ENCODE results near the gene LMO3.
"Not testable (repeated sequence)": the region's sequence is repeated elsewhere in the genome, so short reads cannot be mapped to it uniquely, and the experiment has no call there.

LMO3 gene

DNA sequence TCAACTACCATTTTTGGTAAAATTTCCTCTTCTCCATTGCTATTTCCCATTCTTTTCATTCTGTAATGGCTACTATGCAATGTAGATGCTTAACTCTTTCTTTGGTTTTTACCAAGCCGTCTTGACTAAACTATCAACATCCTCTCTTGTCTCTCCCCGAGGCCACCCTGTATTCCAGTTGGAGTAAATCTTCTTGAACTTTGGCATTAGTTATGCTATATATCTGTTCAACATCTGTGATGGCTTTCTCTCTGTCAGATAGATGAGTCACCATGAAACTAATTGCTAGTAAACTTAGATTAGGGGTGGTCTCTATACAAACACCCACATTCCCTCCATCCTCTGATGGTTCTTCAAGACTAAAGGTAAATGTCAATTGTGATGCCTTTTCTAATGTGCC, 63.4 kb downstream of the LMO3 start:
- H4K20me1 ChIP-seq (ENCODE audit: insufficient read depth, low read length, poor library complexity, severe bottlenecking), result no peaks in the 10 kb centered on the region
- H3K27me3 ChIP-seq (ENCODE audit: insufficient read depth, low read length, poor library complexity, severe bottlenecking), result no peaks in the 10 kb centered on the region
- H3K4me3 ChIP-seq (ENCODE audit: low read length, poor library complexity, severe bottlenecking), result no peak overlapping the region
- no peaks in the 10 kb centered on the region for H3K36me3 ChIP-seq (ENCODE audit: insufficient read depth, low read length)
- H3K79me2 ChIP-seq (ENCODE audit: insufficient read depth, low read length), result no peaks in the 10 kb centered on the region
- H2AFZ ChIP-seq (ENCODE audit: low read length), result no peak overlapping the region
- no peaks in the 10 kb centered on the region for H3K9me3 ChIP-seq (ENCODE audit: insufficient read depth, low read depth, low read length)
- no peak overlapping the region for H3K9ac ChIP-seq (ENCODE audit: low read depth, low read length, poor library complexity, severe bottlenecking)
- H3K9me2 ChIP-seq (replicated peaks; ENCODE audit: low read depth, low read length), result no peaks in the 10 kb centered on the region
- no peak overlapping the region for H3K4me2 ChIP-seq (ENCODE audit: low read depth, low read length, poor library complexity, severe bottlenecking)
- no peaks in the 10 kb centered on the region for H3K4me1 ChIP-seq (ENCODE audit: insufficient read depth, low read length, poor library complexity, severe bottlenecking)
- TF ChIP-seq, protein P1, sequence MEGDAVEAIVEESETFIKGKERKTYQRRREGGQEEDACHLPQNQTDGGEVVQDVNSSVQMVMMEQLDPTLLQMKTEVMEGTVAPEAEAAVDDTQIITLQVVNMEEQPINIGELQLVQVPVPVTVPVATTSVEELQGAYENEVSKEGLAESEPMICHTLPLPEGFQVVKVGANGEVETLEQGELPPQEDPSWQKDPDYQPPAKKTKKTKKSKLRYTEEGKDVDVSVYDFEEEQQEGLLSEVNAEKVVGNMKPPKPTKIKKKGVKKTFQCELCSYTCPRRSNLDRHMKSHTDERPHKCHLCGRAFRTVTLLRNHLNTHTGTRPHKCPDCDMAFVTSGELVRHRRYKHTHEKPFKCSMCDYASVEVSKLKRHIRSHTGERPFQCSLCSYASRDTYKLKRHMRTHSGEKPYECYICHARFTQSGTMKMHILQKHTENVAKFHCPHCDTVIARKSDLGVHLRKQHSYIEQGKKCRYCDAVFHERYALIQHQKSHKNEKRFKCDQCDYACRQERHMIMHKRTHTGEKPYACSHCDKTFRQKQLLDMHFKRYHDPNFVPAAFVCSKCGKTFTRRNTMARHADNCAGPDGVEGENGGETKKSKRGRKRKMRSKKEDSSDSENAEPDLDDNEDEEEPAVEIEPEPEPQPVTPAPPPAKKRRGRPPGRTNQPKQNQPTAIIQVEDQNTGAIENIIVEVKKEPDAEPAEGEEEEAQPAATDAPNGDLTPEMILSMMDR (conservative IDR thresholded peaks at IDR 0.05; ENCODE audit: low read length), result no peak
- TF ChIP-seq EZH2phosphoT487 (IDR thresholded peaks at IDR 0.05; ENCODE audit: borderline replicate concordance), result no peak
- H3F3A ChIP-seq (ENCODE audit: low read depth), result no peaks in the 10 kb centered on the region

DNA sequence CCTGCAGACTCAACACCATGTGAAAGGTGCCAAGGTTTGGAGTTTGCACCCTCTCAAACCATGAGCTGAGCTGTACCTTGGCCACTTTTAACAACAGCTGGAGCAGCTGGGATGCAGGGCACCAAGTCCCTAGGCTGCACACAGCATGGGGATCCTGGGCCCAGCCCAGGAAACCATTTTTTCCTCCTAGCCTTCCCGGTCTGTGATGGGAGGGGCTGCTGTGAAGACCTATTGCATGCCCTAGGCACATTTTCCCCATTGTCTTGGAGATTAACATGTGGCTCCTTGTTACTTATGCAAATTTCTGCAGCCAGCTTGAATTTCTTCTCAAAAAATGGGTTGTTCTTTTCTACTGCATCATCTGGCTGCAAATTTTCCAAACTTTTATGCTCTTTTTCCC, 68.3 kb downstream of the LMO3 start:
- not testable (repeated sequence) for H3F3A ChIP-seq (ENCODE audit: low read depth); H3K79me2 ChIP-seq (ENCODE audit: insufficient read depth, low read length); H4K20me1 ChIP-seq (ENCODE audit: insufficient read depth, low read length, poor library complexity, severe bottlenecking); H3K9ac ChIP-seq (ENCODE audit: low read depth, low read length, poor library complexity, severe bottlenecking); H3K9me3 ChIP-seq (ENCODE audit: insufficient read depth, low read depth, low read length); H3K36me3 ChIP-seq (ENCODE audit: insufficient read depth, low read length); H3K4me1 ChIP-seq (ENCODE audit: insufficient read depth, low read length, poor library complexity, severe bottlenecking); H2AFZ ChIP-seq (ENCODE audit: low read length); H3K27me3 ChIP-seq (ENCODE audit: insufficient read depth, low read length, poor library complexity, severe bottlenecking); H3K4me3 ChIP-seq (ENCODE audit: low read length, poor library complexity, severe bottlenecking); H3K4me2 ChIP-seq (ENCODE audit: low read depth, low read length, poor library complexity, severe bottlenecking); H3K9me2 ChIP-seq (replicated peaks; ENCODE audit: low read depth, low read length)

GRCh38 chr12:16531621-16532020, 74.3 kb downstream of the LMO3 start:
- Histone ChIP-seq H3K9ac (ENCODE audit: low read depth, low read length, poor library complexity, severe bottlenecking) (no peak overlapping the region), H3K79me2 (ENCODE audit: insufficient read depth, low read length) (no peaks in the 10 kb centered on the region), H3K9me2 (replicated peaks; ENCODE audit: low read depth, low read length) (no peaks in the 10 kb centered on the region), H3K4me1 (ENCODE audit: insufficient read depth, low read length, poor library complexity, severe bottlenecking) (no peaks in the 10 kb centered on the region), H2AFZ (ENCODE audit: low read length) (no peak overlapping the region), H3K4me3 (ENCODE audit: low read length, poor library complexity, severe bottlenecking) (no peak overlapping the region), H3K4me2 (ENCODE audit: low read depth, low read length, poor library complexity, severe bottlenecking) (no peak overlapping the region), H3K9me3 (ENCODE audit: insufficient read depth, low read depth, low read length) (no peaks in the 10 kb centered on the region), H3F3A (ENCODE audit: low read depth) (no peaks in the 10 kb centered on the region), H3K27me3 (ENCODE audit: insufficient read depth, low read length, poor library complexity, severe bottlenecking) (no peaks in the 10 kb centered on the region), H4K20me1 (ENCODE audit: insufficient read depth, low read length, poor library complexity, severe bottlenecking) (no peaks in the 10 kb centered on the region), H3K36me3 (ENCODE audit: insufficient read depth, low read length) (no peaks in the 10 kb centered on the region)
- no peak for TF ChIP-seq EZH2phosphoT487 (IDR thresholded peaks at IDR 0.05; ENCODE audit: borderline replicate concordance)
- TF ChIP-seq, protein P1 (conservative IDR thresholded peaks at IDR 0.05; ENCODE audit: low read length), result no peak

DNA sequence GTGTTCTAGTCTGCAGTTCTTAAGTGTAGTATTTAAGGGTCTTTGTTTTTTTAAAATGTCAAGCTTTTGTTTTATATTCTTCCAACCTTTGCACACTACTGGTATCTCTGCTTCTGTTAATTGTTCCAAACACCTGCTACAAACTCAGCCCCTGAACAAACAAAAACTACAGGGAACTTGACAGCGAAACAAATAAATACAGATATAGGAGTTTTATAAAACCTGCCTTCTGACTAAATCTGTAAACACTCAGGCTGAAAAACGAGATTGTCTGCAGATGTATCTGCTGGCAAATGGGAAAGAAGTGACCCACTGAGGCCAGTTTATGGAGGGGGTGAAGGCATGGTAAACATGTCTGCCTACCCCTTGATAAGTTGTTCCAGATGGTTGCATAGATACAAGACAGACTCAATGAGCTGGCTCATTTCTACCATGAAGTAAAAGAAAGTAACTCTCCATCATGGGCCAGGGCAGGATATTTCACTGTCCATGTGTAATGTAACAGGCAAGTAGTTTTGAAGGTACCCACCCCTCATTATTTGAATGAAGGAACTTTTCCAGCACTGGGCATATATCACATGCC, 75.6 kb downstream of the LMO3 start:
- H3K4me1 ChIP-seq (ENCODE audit: insufficient read depth, low read length, poor library complexity, severe bottlenecking), result no peaks in the 10 kb centered on the region
- H3K4me3 ChIP-seq (ENCODE audit: low read length, poor library complexity, severe bottlenecking), result no peak overlapping the region
- no peaks in the 10 kb centered on the region for H3K9me2 ChIP-seq (replicated peaks; ENCODE audit: low read depth, low read length)
- TF ChIP-seq, protein P1 (conservative IDR thresholded peaks at IDR 0.05; ENCODE audit: low read length), result no peak
- no peak for TF ChIP-seq EZH2phosphoT487 (IDR thresholded peaks at IDR 0.05; ENCODE audit: borderline replicate concordance)
- no peaks in the 10 kb centered on the region for H3K36me3 ChIP-seq (ENCODE audit: insufficient read depth, low read length)
- no peaks in the 10 kb centered on the region for H3F3A ChIP-seq (ENCODE audit: low read depth)
- H4K20me1 ChIP-seq (ENCODE audit: insufficient read depth, low read length, poor library complexity, severe bottlenecking), result no peaks in the 10 kb centered on the region
- H3K27me3 ChIP-seq (ENCODE audit: insufficient read depth, low read length, poor library complexity, severe bottlenecking), result no peaks in the 10 kb centered on the region
- H3K9me3 ChIP-seq (ENCODE audit: insufficient read depth, low read depth, low read length), result no peaks in the 10 kb centered on the region
- H3K9ac ChIP-seq (ENCODE audit: low read depth, low read length, poor library complexity, severe bottlenecking), result no peak overlapping the region
- no peak overlapping the region for H2AFZ ChIP-seq (ENCODE audit: low read length)
- no peak overlapping the region for H3K4me2 ChIP-seq (ENCODE audit: low read depth, low read length, poor library complexity, severe bottlenecking)
- no peaks in the 10 kb centered on the region for H3K79me2 ChIP-seq (ENCODE audit: insufficient read depth, low read length)

Measured in Loucy (cell line).